ENCODE measurements around the gene CRTAC1.

Gene CRTAC1

DNA sequence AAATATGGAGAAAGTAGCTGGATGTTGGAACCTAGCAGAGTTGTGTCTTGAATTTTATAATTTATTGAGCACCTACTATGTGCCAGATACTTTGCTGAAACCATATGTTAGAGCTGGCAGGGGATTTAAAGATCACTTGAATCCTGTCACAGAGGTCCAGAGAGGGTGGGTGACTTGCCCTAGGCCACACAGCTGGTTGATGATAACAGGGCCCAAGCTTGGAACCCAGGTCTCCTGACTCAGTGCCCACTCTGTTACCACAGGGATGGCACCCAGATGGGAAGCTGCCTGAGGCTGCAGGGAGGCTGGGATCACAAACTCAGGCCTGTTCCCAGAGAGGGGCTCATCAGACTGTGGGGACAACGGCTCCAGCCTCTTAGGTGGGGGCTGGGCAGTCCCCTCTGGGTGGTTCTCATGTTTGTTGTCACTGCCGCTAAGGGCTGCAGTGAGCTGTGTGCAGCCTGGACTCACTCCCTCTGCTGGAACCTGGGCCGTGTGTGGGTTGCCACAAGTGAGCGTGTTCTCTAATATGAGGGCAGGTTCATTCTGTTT is 162.2 kb downstream of the CRTAC1 start:
- no peaks in the 10 kb centered on the region for H3K36me3 ChIP-seq
- H3K27me3 ChIP-seq = no peaks in the 10 kb centered on the region
- H3K27ac ChIP-seq = no peak overlapping the region
- H3K9ac ChIP-seq = no peak overlapping the region
- peaks cover 22% of the 10 kb centered on the region for H3K4me1 ChIP-seq
- no peaks in the 10 kb centered on the region for H4K20me1 ChIP-seq
- no peak overlapping the region for H3K4me3 ChIP-seq
- H3K4me2 ChIP-seq = peak overlapping the region; percentile 83
- TF ChIP-seq Cebpa-rat (IDR thresholded peaks at IDR 0.05) = no peak
- no peaks in the 10 kb centered on the region for H3K9me3 ChIP-seq

DNA sequence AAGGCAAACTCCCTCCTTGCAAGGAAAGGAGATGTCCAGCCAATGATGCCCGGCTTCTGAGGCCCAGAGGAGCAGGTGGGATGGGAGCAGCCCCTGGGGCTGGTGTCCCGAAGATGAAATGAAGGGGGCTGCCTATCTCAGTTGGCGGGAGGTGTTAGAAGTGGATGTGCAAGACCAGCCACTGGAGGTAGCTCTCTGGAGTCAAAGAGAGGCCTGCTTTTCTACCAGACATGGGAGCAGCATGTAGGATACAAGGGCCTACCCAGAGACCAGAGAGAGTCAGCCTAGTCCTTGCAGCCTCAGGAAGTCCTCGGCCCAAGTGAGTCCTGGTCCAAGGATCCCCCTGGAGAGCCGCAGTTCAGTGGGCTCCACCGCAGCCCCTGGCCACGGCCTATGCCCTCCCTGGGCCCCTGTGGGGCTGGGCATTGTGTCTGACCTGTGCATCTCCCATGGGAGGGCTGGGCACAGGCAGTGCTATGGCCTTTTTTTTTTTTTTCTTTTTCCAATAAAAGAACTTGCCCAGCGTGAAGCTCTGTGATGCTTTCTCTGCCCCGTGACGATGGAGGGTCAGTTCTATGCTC is 163.1 kb downstream of the CRTAC1 start:
- Histone ChIP-seq H4K20me1 (no peaks in the 10 kb centered on the region), H3K27me3 (no peaks in the 10 kb centered on the region), H3K4me2 (no peak overlapping the region), H3K9ac (no peak overlapping the region), H3K9me3 (no peaks in the 10 kb centered on the region), H3K4me3 (no peak overlapping the region), H3K27ac (no peak overlapping the region), H3K4me1 (peaks cover 22% of the 10 kb centered on the region), H3K36me3 (no peaks in the 10 kb centered on the region)
- no peak for TF ChIP-seq Cebpa-rat (IDR thresholded peaks at IDR 0.05)

DNA sequence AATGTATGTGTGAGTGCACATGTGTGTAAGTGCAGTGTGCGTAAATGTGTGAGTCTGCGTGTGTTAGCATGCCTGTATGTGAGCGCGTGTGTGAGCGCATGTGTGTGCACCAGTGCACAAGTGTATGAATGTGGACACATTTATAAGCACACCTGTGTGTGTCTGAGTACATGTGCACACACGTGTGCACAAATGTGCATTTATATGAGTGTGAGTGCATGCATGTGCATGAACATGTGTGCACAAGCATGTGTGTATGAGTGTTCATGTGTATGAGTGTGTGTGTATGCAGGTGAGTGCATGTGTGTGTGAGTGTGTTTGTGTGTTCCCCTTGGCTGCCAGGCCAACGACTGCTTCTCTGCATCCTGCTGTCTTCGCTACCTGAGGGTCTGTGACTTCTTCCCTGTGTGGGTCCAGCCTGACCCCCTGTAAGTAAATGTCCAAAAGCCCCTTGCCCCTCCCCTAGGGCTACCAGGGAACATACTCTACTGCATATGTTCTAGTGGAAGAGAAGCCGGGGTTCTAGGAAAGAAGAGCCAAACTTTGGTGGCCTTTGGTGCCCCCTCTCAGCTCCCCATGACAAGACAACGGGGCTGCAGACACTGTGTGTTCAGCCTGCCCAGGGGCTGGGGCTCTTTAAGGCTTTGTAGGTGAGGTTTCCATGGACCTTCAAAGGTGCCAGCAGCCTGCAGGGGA is 163.7 kb downstream of the CRTAC1 start:
- H3K4me2 ChIP-seq = no peak overlapping the region
- no peak overlapping the region for H3K27ac ChIP-seq
- H3K4me1 ChIP-seq = peaks cover 22% of the 10 kb centered on the region
- no peaks in the 10 kb centered on the region for H4K20me1 ChIP-seq
- no peaks in the 10 kb centered on the region for H3K36me3 ChIP-seq
- no peak overlapping the region for H3K9ac ChIP-seq
- no peak for TF ChIP-seq Cebpa-rat (IDR thresholded peaks at IDR 0.05)
- H3K4me3 ChIP-seq = no peak overlapping the region
- no peaks in the 10 kb centered on the region for H3K9me3 ChIP-seq
- no peaks in the 10 kb centered on the region for H3K27me3 ChIP-seq

DNA sequence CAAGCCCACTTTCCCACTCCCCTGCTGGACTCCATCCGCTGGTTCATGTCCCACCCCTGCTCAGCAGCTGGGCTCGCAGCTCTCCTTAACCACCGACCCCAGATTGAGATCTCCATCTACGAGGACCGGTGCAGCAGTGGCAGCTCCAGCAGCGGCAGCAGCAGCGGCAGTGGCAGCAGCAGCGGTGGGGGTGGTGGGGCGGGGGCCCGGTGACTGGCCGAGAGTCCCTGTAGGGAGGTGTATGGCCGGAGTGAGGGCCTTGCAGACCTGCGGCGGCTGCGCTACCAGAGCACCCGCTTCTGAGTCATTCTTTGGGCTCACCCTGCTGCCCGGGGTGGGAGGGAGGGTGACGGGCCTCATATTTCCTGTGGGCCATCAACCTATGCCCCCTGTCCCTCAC is 164.9 kb downstream of the CRTAC1 start:
- H3K9ac ChIP-seq = no peak overlapping the region
- no peak overlapping the region for H3K4me2 ChIP-seq
- no peak overlapping the region for H3K4me3 ChIP-seq
- H3K4me1 ChIP-seq = peaks cover 22% of the 10 kb centered on the region
- 0 out of 2 replicates have a peak, but pooled peaks cover 4% of the 10 kb centered on the region for H3K27me3 ChIP-seq
- peaks cover 5% of the 10 kb centered on the region; the same call in 1 of the 2 replicates for H4K20me1 ChIP-seq
- no peak for TF ChIP-seq Cebpa-rat (IDR thresholded peaks at IDR 0.05)
- H3K27ac ChIP-seq = no peak overlapping the region
- H3K36me3 ChIP-seq = no peaks in the 10 kb centered on the region
- H3K9me3 ChIP-seq = no peaks in the 10 kb centered on the region

DNA sequence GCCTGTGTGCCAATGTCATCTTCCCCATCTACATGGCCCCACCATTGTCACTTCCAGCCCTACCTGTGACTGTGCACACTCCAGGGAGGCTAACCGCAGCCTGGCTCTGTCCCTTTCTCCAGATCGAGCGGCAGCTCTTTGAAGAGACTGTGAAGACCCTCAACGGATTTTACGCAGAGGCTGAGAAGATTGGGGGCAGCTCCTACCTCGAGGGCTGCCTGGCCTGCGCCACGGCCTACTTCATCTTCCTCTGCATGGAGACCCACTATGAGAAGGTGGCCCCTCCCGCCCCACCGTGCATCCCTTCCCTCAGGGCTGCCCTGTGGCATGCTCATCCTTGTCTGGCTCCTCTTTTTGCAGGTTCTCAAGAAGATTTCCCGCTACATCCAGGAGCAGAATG is 166.6 kb downstream of the CRTAC1 start:
- TF ChIP-seq Cebpa-rat (IDR thresholded peaks at IDR 0.05) = no peak
- Histone ChIP-seq H3K9ac (no peak overlapping the region), H3K36me3 (no peaks in the 10 kb centered on the region), H3K9me3 (no peaks in the 10 kb centered on the region), H3K4me3 (no peak overlapping the region), H3K27me3 (0 out of 2 replicates have a peak, but pooled peaks cover 4% of the 10 kb centered on the region), H3K4me2 (no peak overlapping the region), H3K27ac (no peak overlapping the region), H4K20me1 (peaks cover 5% of the 10 kb centered on the region; the same call in 1 of the 2 replicates), H3K4me1 (peaks cover 7% of the 10 kb centered on the region)

DNA sequence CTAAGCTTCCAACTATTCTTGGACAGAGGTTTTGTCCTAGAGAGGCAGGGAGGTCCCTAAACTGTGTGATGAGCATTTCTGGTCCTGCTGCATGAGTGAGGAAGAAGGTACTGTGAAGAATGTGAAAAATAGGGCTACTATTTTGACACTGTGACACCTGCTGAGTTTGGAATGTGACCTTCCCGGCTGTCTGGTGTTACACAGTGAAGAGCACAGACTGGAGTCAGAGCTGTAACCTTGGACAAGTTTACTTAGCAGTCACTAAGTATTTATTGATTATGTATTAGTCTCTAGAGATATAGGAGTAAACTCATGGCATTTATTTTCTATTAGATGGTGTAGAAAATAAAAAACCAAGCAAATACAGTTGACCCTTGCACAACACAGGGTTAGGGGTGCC is 168.5 kb downstream of the CRTAC1 start:
- Histone ChIP-seq H3K4me1 (no peaks in the 10 kb centered on the region), H3K27ac (no peak overlapping the region), H3K4me2 (no peak overlapping the region), H3K9ac (no peak overlapping the region), H3K9me3 (no peaks in the 10 kb centered on the region), H3K36me3 (no peaks in the 10 kb centered on the region), H3K4me3 (no peak overlapping the region), H3K27me3 (0 out of 2 replicates have a peak, but pooled peaks cover 4% of the 10 kb centered on the region), H4K20me1 (peaks cover 5% of the 10 kb centered on the region; the same call in 1 of the 2 replicates)
- TF ChIP-seq Cebpa-rat (IDR thresholded peaks at IDR 0.05) = no peak

DNA sequence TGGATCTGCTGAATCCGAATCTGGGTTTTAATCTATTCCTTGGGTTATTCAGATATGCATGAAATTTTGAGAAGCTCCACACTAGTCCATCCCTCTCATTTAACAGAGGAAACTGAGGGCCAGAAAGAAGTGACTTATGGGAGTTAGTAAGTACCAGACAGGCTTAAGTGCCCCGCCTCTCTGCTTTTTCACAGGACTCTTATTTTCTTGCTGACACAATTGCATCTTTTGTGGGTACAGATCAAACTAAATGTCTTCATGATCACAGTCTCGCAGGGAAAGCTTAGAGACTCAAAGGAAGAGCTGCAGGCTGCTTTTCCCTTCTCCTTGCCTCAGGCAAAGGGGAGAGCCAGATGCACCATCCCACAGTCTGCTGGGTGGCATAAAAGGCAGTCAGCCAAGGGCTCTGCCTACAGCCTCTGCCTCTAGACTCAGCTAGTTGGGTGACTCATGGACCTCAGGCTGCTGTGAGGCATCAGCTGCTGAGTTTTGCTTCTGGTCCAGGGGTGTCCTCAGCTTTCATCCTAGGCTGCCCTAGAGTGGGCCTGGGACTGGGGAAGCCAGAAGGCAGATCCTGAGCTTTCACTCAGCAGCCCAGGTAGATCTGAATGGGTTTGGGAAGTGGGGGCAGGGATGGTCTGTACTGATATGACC is 169.2 kb downstream of the CRTAC1 start:
- no peak for TF ChIP-seq Cebpa-rat (IDR thresholded peaks at IDR 0.05)

DNA sequence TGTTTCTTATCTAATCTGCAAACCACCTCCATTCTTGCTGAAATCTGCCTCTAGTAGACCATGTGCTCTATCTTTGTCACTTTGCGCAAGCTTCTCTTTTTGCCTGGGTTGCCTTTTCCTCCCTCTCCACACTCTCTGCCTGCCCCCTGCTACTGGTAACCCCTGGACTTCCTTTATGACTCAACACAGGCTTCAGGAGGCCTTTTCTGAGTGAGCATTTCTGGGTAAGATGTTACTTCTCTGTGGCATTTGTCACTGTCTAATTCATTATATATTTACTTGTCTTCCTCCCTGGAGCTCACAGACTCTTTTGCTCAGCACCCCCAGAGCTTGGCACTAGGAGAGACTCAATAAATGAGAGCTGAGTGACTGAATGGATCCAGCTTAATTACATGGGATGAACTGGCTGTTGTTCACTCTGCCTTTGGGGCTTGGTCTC is 172.4 kb downstream of the CRTAC1 start:
- peaks cover under 1% of the 10 kb centered on the region; the same call in 1 of the 2 replicates for H3K4me1 ChIP-seq

More for the DNA sequence above, 169.2 kb downstream of the CRTAC1 start:
- Histone ChIP-seq H3K27me3 (0 out of 2 replicates have a peak, but pooled peaks cover 4% of the 10 kb centered on the region), H3K4me3 (no peak overlapping the region), H3K27ac (no peak overlapping the region), H3K4me1 (no peaks in the 10 kb centered on the region), H4K20me1 (peaks cover 5% of the 10 kb centered on the region; the same call in 1 of the 2 replicates), H3K9me3 (no peaks in the 10 kb centered on the region), H3K36me3 (no peaks in the 10 kb centered on the region), H3K4me2 (no peak overlapping the region), H3K9ac (no peak overlapping the region)

DNA sequence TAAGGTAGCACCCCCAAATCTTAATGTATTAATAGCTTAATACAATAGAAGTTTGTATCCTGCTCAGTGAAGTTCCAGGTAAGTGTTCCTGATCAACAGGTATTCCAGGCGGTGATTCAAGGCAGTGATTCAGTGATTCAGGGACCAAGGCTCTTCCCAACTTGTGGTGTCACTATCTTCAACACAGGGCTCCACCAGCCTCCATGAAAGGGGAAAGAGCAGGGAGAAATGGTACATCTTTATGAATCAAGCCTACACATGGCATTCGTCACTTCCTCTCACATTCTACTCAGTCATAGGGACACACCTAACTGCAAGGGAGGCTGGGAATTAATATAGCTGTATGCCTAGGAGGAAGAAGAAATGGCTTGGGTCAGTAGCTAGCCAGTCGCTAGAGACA is 175.7 kb downstream of the CRTAC1 start:
- Histone ChIP-seq H3K9me3 (no peaks in the 10 kb centered on the region), H4K20me1 (peaks cover 19% of the 10 kb centered on the region; the same call in 1 of the 2 replicates), H3K27ac (no peak overlapping the region), H3K4me1 (peaks cover 27% of the 10 kb centered on the region), H3K27me3 (peaks cover 13% of the 10 kb centered on the region), H3K4me2 (no peak overlapping the region), H3K36me3 (no peaks in the 10 kb centered on the region), H3K4me3 (no peak overlapping the region), H3K9ac (no peak overlapping the region)
- TF ChIP-seq Cebpa-rat (IDR thresholded peaks at IDR 0.05) = no peak

More for the DNA sequence above, 172.4 kb downstream of the CRTAC1 start:
- no peak for TF ChIP-seq Cebpa-rat (IDR thresholded peaks at IDR 0.05)
- no peaks in the 10 kb centered on the region for H3K36me3 ChIP-seq
- H3K4me3 ChIP-seq = no peak overlapping the region
- no peak overlapping the region for H3K4me2 ChIP-seq
- no peak overlapping the region for H3K9ac ChIP-seq
- no peak overlapping the region for H3K27ac ChIP-seq
- peaks cover 5% of the 10 kb centered on the region; the same call in 1 of the 2 replicates for H4K20me1 ChIP-seq
- H3K9me3 ChIP-seq = no peaks in the 10 kb centered on the region
- 0 out of 2 replicates have a peak, but pooled peaks cover 4% of the 10 kb centered on the region for H3K27me3 ChIP-seq

Measured in BLaER1 (cell line).